Rectal smooth muscle tissue (tissue), 1 donor: ENCODE measurements around the gene PDHA1.

Experiments used
- H3K27ac ChIP-seq: one replicate; pipeline ENCODE4 v1.7.0; 2013; ENCODE audit warnings: low read depth, low read length, inconsistent platforms
- H3K27me3 ChIP-seq: one replicate; pipeline ENCODE4 v1.7.0; 2013; ENCODE audit warnings: low read length; ENCODE audit not compliant: control insufficient read depth, insufficient read depth
- H3K36me3 ChIP-seq: one replicate; pipeline ENCODE4 v1.7.0; 2013; ENCODE audit warnings: low read length; ENCODE audit not compliant: control insufficient read depth, insufficient read depth
- H3K4me1 ChIP-seq: one replicate; pipeline ENCODE4 v1.7.0; 2013; ENCODE audit warnings: low read length; ENCODE audit not compliant: control insufficient read depth, insufficient read depth
- H3K4me3 ChIP-seq: one replicate; pipeline ENCODE4 v1.7.0; 2013; ENCODE audit warnings: low read length
- H3K9ac ChIP-seq: one replicate; pipeline ENCODE4 v1.7.0; 2013; ENCODE audit warnings: low read length

PDHA1 gene

GRCh38 chrX:19354625-19355024, 10.9 kb downstream of the PDHA1 start:
- peaks cover 7% of the 10 kb centered on the region for H3K36me3 ChIP-seq
- H3K4me3 ChIP-seq, result no peak overlapping the region
- H3K9ac ChIP-seq, result no peak overlapping the region

GRCh38 chrX:19358521-19358920, 14.8 kb downstream of the PDHA1 start:
- peaks cover 3% of the 10 kb centered on the region for H3K36me3 ChIP-seq
- H3K27me3 ChIP-seq, result no peaks in the 10 kb centered on the region
- H3K4me1 ChIP-seq, result no peaks in the 10 kb centered on the region
- no peak overlapping the region for H3K27ac ChIP-seq
- H3K4me3 ChIP-seq, result no peak overlapping the region
- H3K9ac ChIP-seq, result no peak overlapping the region

More at GRCh38 chrX:19354625-19355024, 10.9 kb downstream of the PDHA1 start:
- Histone ChIP-seq H3K27me3 (no peaks in the 10 kb centered on the region), H3K27ac (no peak overlapping the region), H3K4me1 (no peaks in the 10 kb centered on the region)

- H3K4me3 ChIP-seq, result no peak overlapping the region
- H3K27ac ChIP-seq, result no peak overlapping the region
- no peaks in the 10 kb centered on the region for H3K27me3 ChIP-seq
- H3K9ac ChIP-seq, result no peak overlapping the region
- no peaks in the 10 kb centered on the region for H3K4me1 ChIP-seq
- no peaks in the 10 kb centered on the region for H3K36me3 ChIP-seq
These were observed 17.2 kb downstream of the PDHA1 start for GRCh38 chrX:19360903-19361302.

- H3K9ac ChIP-seq, result no peak overlapping the region
- H3K36me3 ChIP-seq, result no peaks in the 10 kb centered on the region
- no peaks in the 10 kb centered on the region for H3K27me3 ChIP-seq
- no peak overlapping the region for H3K4me3 ChIP-seq
- H3K27ac ChIP-seq, result no peak overlapping the region
- no peaks in the 10 kb centered on the region for H3K4me1 ChIP-seq
These were observed 18.0 kb downstream of the PDHA1 start for GRCh38 chrX:19361701-19362100.

- Histone ChIP-seq H3K27ac (no peak overlapping the region), H3K9ac (no peak overlapping the region), H3K4me3 (no peak overlapping the region), H3K4me1 (no peaks in the 10 kb centered on the region), H3K36me3 (no peaks in the 10 kb centered on the region), H3K27me3 (no peaks in the 10 kb centered on the region)
These were observed 24.8 kb downstream of the PDHA1 start for GRCh38 chrX:19368576-19368975.

GRCh38 chrX:19370061-19370460, 26.3 kb downstream of the PDHA1 start:
- no peaks in the 10 kb centered on the region for H3K27me3 ChIP-seq
- no peaks in the 10 kb centered on the region for H3K4me1 ChIP-seq
- H3K27ac ChIP-seq, result no peak overlapping the region

GRCh38 chrX:19372170-19372546, 28.4 kb downstream of the PDHA1 start:
- no peak overlapping the region for H3K27ac ChIP-seq

More at GRCh38 chrX:19370061-19370460, 26.3 kb downstream of the PDHA1 start:
- Histone ChIP-seq H3K36me3 (no peaks in the 10 kb centered on the region), H3K4me3 (no peak overlapping the region), H3K9ac (no peak overlapping the region)

GRCh38 chrX:19372547-19373331, 29.0 kb downstream of the PDHA1 start:
- H3K4me1 ChIP-seq, result no peaks in the 10 kb centered on the region
- H3K36me3 ChIP-seq, result no peaks in the 10 kb centered on the region
- H3K9ac ChIP-seq, result no peak overlapping the region
- H3K27ac ChIP-seq, result no peak overlapping the region
- peak overlapping the region; percentile 72 for H3K4me3 ChIP-seq
- no peaks in the 10 kb centered on the region for H3K27me3 ChIP-seq

More at GRCh38 chrX:19372170-19372546, 28.4 kb downstream of the PDHA1 start:
- Histone ChIP-seq H3K36me3 (no peaks in the 10 kb centered on the region), H3K4me3 (peak overlapping the region; percentile 72), H3K4me1 (no peaks in the 10 kb centered on the region), H3K27me3 (no peaks in the 10 kb centered on the region), H3K9ac (no peak overlapping the region)

GRCh38 chrX:19373351-19373891, 29.7 kb downstream of the PDHA1 start:
- H3K27ac ChIP-seq, result no peak overlapping the region
- H3K4me3 ChIP-seq, result peak overlapping the region; percentile 21
- no peaks in the 10 kb centered on the region for H3K4me1 ChIP-seq
- no peaks in the 10 kb centered on the region for H3K36me3 ChIP-seq
- H3K9ac ChIP-seq, result no peak overlapping the region
- H3K27me3 ChIP-seq, result no peaks in the 10 kb centered on the region

- Histone ChIP-seq H3K27ac (no peak overlapping the region), H3K4me1 (no peaks in the 10 kb centered on the region)
These were observed 31.8 kb downstream of the PDHA1 start for GRCh38 chrX:19375546-19375945.

GRCh38 chrX:19377799-19378198, 34.1 kb downstream of the PDHA1 start:
- no peaks in the 10 kb centered on the region for H3K36me3 ChIP-seq
- H3K4me3 ChIP-seq, result no peak overlapping the region
- no peaks in the 10 kb centered on the region for H3K4me1 ChIP-seq
- H3K27me3 ChIP-seq, result peaks cover 3% of the 10 kb centered on the region
- H3K9ac ChIP-seq, result no peak overlapping the region
- no peak overlapping the region for H3K27ac ChIP-seq

More at GRCh38 chrX:19375546-19375945, 31.8 kb downstream of the PDHA1 start:
- Histone ChIP-seq H3K9ac (no peak overlapping the region), H3K27me3 (no peaks in the 10 kb centered on the region), H3K36me3 (no peaks in the 10 kb centered on the region), H3K4me3 (no peak overlapping the region)

- Histone ChIP-seq H3K27me3 (peaks cover 3% of the 10 kb centered on the region), H3K4me1 (no peaks in the 10 kb centered on the region), H3K27ac (no peak overlapping the region), H3K36me3 (no peaks in the 10 kb centered on the region), H3K9ac (no peak overlapping the region), H3K4me3 (no peak overlapping the region)
These were observed 37.6 kb downstream of the PDHA1 start for GRCh38 chrX:19381326-19381725.
